Parathyroid adenoma (tissue), 2 donors: Measurements from ENCODE around the gene TCF3.

ENCODE experiments used
- H2AFZ ChIP-seq: fragments of 300-600 bp; sonication (generic); one replicate; pipeline ENCODE4 v1.7.0; 2017; ENCODE audit warnings: antibody characterized with exemption, mild to moderate bottlenecking
- H3K27ac ChIP-seq: fragments of 300-600 bp; sonication (generic); one replicate; pipeline ENCODE4 v1.7.0; 2017
- H3K27me3 ChIP-seq: fragments of 300-600 bp; sonication (generic); one replicate; pipeline ENCODE4 v1.7.0; 2017; ENCODE audit warnings: low read length; ENCODE audit not compliant: control insufficient read depth, insufficient read depth
- H3K36me3 ChIP-seq: fragments of 300-600 bp; sonication (generic); one replicate; pipeline ENCODE4 v1.7.0; 2017; ENCODE audit warnings: low read length; ENCODE audit not compliant: control insufficient read depth, insufficient read depth
- H3K4me1 ChIP-seq: fragments of 300-600 bp; sonication (generic); one replicate; pipeline ENCODE4 v1.7.0; 2017; ENCODE audit warnings: control low read depth
- H3K4me2 ChIP-seq: fragments of 300-600 bp; sonication (generic); one replicate; pipeline ENCODE4 v1.7.0; 2017; ENCODE audit warnings: low read length
- H3K4me3 ChIP-seq: fragments of 300-600 bp; sonication (generic); one replicate; pipeline ENCODE4 v1.7.0; 2017; ENCODE audit warnings: low read depth, low read length
- H3K79me2 ChIP-seq: fragments of 300-600 bp; sonication (generic); one replicate; pipeline ENCODE4 v1.7.0; 2017; ENCODE audit warnings: control low read depth
- H3K9ac ChIP-seq: fragments of 300-600 bp; sonication (generic); one replicate; pipeline ENCODE4 v1.7.0; 2017; ENCODE audit warnings: mild to moderate bottlenecking
- H3K9me3 ChIP-seq: fragments of 300-600 bp; sonication (generic); one replicate; pipeline ENCODE4 v1.7.0; 2017; ENCODE audit warnings: low read length; ENCODE audit not compliant: control insufficient read depth
- TF ChIP-seq, protein P1 (sequence below): fragments of 300-600 bp; sonication (generic); IDR thresholded peaks from one replicate; pipeline ENCODE4 v1.7.0; 2017; ENCODE audit warnings: antibody characterized with exemption, mild to moderate bottlenecking
- donor health status: primary hyperparathyroidism.

The TCF3 gene

DNA sequence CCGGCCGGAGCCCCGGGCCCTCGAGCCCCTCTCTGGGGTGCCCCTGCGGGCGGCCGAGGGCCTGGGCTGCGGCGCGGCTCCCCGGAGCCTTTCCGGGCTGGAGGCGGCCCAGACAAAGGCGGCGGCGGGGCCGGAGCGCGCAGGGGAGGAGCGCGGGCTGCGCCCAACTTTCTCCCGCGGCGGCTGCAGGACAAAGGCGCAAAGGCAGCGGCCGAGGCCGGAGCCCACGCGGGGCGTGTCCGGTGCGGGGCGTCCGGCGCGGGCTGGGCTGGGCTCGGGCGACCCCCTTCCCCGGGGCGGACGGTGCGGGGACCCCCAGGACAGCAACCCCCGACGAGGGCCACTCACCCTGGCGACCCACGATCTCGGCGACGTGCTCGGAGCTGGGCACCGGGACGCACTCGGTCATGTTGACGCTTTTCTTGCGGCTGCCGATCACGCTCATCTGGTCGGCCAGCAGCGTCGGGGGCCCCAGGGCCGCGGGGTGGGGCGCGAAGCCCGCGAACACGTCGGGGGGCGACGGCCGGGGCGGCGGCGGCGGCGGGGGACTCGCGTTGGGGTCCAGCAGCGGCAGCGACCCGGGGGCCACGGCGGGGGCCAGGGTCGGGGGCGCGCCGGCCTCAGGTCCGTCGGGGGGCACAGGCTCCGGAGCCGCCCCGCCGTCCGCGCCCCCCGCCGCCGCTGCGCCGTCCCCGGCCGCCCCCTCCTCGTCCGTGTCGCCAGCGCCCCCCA, 85.1 kb downstream of the TCF3 start:
- Histone ChIP-seq H3K36me3 (no peaks in the 10 kb centered on the region), H3K4me2 (peak overlapping the region; percentile 92), H3K27ac (no peak overlapping the region), H3K4me3 (peak overlapping the region; percentile 62), H3K27me3 (no peaks in the 10 kb centered on the region), H3K4me1 (no peaks in the 10 kb centered on the region), H3K9ac (no peak overlapping the region), H3K79me2 (no peaks in the 10 kb centered on the region), H2AFZ (peak overlapping the region; percentile 85), H3K9me3 (no peaks in the 10 kb centered on the region)
- TF ChIP-seq, protein P1, sequence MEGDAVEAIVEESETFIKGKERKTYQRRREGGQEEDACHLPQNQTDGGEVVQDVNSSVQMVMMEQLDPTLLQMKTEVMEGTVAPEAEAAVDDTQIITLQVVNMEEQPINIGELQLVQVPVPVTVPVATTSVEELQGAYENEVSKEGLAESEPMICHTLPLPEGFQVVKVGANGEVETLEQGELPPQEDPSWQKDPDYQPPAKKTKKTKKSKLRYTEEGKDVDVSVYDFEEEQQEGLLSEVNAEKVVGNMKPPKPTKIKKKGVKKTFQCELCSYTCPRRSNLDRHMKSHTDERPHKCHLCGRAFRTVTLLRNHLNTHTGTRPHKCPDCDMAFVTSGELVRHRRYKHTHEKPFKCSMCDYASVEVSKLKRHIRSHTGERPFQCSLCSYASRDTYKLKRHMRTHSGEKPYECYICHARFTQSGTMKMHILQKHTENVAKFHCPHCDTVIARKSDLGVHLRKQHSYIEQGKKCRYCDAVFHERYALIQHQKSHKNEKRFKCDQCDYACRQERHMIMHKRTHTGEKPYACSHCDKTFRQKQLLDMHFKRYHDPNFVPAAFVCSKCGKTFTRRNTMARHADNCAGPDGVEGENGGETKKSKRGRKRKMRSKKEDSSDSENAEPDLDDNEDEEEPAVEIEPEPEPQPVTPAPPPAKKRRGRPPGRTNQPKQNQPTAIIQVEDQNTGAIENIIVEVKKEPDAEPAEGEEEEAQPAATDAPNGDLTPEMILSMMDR = no peak

DNA sequence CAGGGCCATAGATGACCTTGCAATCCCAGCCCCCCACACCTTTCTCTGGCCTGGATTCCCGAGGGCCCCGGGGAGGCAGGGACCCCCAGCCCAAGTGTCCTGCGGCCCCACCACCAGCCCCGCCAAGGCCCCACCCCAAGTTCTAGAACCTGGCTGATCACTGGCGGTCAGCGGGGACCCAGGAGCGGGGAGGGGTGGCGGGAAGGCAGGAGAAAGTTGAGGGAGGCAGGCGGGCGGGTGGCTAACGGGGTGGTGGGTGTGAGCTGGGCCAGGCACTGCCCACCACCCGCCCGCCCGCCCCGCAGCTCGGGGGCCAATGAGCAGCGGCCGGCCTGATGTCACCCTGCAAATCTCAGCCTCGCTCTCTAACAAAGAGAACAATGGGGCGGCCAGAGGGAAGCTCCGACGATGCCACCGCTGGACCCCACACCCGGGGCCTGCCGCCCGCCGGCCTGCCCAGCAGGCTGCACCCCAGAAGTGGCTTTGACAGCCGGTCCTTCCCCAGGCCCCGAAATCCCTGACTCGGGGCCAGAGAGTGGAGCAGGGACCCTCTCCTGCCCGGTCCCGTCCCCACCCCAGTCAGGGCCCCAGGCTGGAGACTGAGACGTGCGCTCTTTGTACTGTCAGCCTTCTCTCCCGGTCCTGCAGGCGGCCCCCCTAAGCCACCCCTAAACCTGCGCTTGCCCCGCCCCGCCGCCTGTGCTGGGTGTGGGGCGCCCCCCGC, 85.9 kb downstream of the TCF3 start:
- no peaks in the 10 kb centered on the region for H3K36me3 ChIP-seq
- TF ChIP-seq, protein P1 = no peak
- H3K27ac ChIP-seq = no peak overlapping the region
- no peaks in the 10 kb centered on the region for H3K4me1 ChIP-seq
- H3K4me3 ChIP-seq = peak overlapping the region; percentile 62
- peak overlapping the region; percentile 85 for H2AFZ ChIP-seq
- no peaks in the 10 kb centered on the region for H3K79me2 ChIP-seq
- no peak overlapping the region for H3K9ac ChIP-seq
- no peaks in the 10 kb centered on the region for H3K9me3 ChIP-seq
- H3K4me2 ChIP-seq = peak overlapping the region; percentile 92
- no peaks in the 10 kb centered on the region for H3K27me3 ChIP-seq

DNA sequence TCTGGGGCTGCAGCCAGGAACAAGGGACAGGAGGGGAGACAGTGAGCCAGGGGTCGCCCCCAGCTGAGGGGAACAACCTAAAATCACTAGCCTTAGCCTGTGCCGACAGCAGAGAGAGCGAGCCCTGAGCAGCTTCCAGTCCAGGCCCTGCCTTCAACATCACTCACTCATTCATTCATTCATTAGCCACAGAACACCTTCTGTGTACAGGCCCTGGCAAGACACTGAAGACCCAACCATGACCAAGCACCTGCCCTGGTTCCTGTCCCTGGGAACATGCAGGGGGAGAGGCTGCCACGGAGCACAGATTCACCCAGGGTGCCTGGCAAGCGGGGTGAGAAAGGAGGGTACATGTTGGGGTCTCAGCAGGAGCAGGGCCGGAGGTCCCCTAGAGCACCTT, 89.2 kb downstream of the TCF3 start:
- Histone ChIP-seq H3K9me3 (no peaks in the 10 kb centered on the region), H2AFZ (no peak overlapping the region), H3K79me2 (no peaks in the 10 kb centered on the region), H3K4me2 (no peak overlapping the region), H3K4me3 (no peak overlapping the region), H3K27ac (no peak overlapping the region), H3K27me3 (no peaks in the 10 kb centered on the region), H3K9ac (no peak overlapping the region), H3K36me3 (no peaks in the 10 kb centered on the region), H3K4me1 (no peaks in the 10 kb centered on the region)
- TF ChIP-seq, protein P1 = no peak

DNA sequence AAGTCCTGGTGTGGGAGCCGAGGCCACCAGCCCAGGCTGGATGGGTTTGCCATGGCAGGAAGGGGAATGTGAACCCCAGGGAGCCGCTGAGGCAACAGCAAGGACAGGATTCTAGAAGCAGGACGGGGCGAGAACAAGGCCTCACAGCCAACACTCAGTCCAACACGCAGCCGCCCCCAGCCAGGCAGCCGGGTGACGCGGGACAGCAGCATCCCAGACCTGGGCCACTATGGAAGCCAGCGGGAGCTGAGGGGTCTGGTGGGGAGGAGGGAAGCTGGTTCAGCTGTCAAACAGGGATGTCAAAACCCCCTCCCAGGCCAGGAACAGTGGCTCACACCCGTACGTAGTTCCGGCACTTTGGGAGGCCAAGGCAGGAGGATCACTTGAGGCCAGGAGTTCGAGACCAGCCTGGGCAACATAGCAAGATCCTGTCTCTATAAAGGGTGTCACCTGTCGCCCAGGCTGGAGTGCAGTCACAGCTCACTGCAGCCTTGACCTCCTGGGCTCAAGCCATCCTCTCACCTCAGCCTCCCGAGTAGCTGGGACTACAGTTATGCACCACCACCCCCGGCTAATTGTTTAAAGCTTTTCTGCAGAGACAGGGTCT, 91.1 kb downstream of the TCF3 start:
- TF ChIP-seq, protein P1 = no peak
- H3K4me2 ChIP-seq = no peak overlapping the region
- no peaks in the 10 kb centered on the region for H3K27me3 ChIP-seq
- no peak overlapping the region for H3K9ac ChIP-seq
- no peaks in the 10 kb centered on the region for H3K36me3 ChIP-seq
- no peaks in the 10 kb centered on the region for H3K9me3 ChIP-seq
- no peak overlapping the region for H2AFZ ChIP-seq
- no peaks in the 10 kb centered on the region for H3K4me1 ChIP-seq
- no peaks in the 10 kb centered on the region for H3K79me2 ChIP-seq
- H3K27ac ChIP-seq = no peak overlapping the region
- H3K4me3 ChIP-seq = no peak overlapping the region
